GM21367 (cell line): ENCODE data around the gene OR2M4.
"Not testable (repeated sequence)": the region's sequence is repeated elsewhere in the genome, so short reads cannot be mapped to it uniquely, and the experiment has no call there.

Experiments
- ATAC-seq: cut with Tn5 transposase; IDR thresholded peaks from one replicate; pipeline ENCODE4 v1.9.1; 2021; ENCODE audit not compliant: unreplicated experiment

OR2M4 gene

GRCh38 chr1:248231117-248231516, at the start of gene OR2M4:
Gene OR2M4, plus strand, starts transcription at chr1:248231417. Its CDS starts 7,512 bp downstream, at chr1:248238929.
- ATAC-seq, result no peak

GRCh38 chr1:248183996-248184395, 47.2 kb upstream of the OR2M4 start:
- no peak for ATAC-seq

- ATAC-seq, result no peak
Measured at GRCh38 chr1:248187363-248187762, 43.9 kb upstream of the OR2M4 start.

- no peak for ATAC-seq
Measured at GRCh38 chr1:248189026-248189425, 42.2 kb upstream of the OR2M4 start.

GRCh38 chr1:248194117-248194516, 37.1 kb upstream of the OR2M4 start:
- ATAC-seq, result no peak

GRCh38 chr1:248196965-248197364, 34.3 kb upstream of the OR2M4 start, which contains the start of gene OR2M3:
Gene OR2M3, plus strand, starts transcription at chr1:248197265. Its CDS starts 5,803 bp downstream, at chr1:248203068.
- no peak for ATAC-seq

- no peak for ATAC-seq
Measured at GRCh38 chr1:248215880-248216279, 15.3 kb upstream of the OR2M4 start.

- ATAC-seq, result no peak
Measured at GRCh38 chr1:248225537-248225936, 5.7 kb upstream of the OR2M4 start.

GRCh38 chr1:248229360-248229908, 1.8 kb upstream of the OR2M4 start:
- ATAC-seq, result no peak

- ATAC-seq, result no peak
Measured at GRCh38 chr1:248239478-248239877, 8.3 kb downstream of the OR2M4 start.

GRCh38 chr1:248243204-248243603, 12.0 kb downstream of the OR2M4 start:
- peak; percentile 91 for ATAC-seq

GRCh38 chr1:248259309-248259708, 28.1 kb downstream of the OR2M4 start:
- ATAC-seq, result not testable (repeated sequence)

- no peak for ATAC-seq
Measured at GRCh38 chr1:248268178-248268577, 37.0 kb downstream of the OR2M4 start.

- ATAC-seq, result not testable (repeated sequence)
Measured at GRCh38 chr1:248273225-248273624, 42.0 kb downstream of the OR2M4 start.

GRCh38 chr1:248277876-248278275, 46.7 kb downstream of the OR2M4 start, which contains the start of gene OR2T33:
Gene OR2T33, minus strand, starts transcription at chr1:248277976. Its CDS starts 4,162 bp downstream, at chr1:248273814.
- no peak for ATAC-seq

GRCh38 chr1:248288391-248288790, 57.2 kb downstream of the OR2M4 start:
- ATAC-seq, result no peak
